HG03045 (cell line): ENCODE results near the gene CIT.

Experiments
- ATAC-seq: cut with Tn5 transposase; IDR thresholded peaks from one replicate; pipeline ENCODE4 v1.9.1; 2021; ENCODE audit warnings: mild to moderate bottlenecking, moderate library complexity; ENCODE audit not compliant: unreplicated experiment

CIT gene

GRCh38 chr12:119682639-119683252, 194.4 kb downstream of the CIT start:
- no peak for ATAC-seq

DNA sequence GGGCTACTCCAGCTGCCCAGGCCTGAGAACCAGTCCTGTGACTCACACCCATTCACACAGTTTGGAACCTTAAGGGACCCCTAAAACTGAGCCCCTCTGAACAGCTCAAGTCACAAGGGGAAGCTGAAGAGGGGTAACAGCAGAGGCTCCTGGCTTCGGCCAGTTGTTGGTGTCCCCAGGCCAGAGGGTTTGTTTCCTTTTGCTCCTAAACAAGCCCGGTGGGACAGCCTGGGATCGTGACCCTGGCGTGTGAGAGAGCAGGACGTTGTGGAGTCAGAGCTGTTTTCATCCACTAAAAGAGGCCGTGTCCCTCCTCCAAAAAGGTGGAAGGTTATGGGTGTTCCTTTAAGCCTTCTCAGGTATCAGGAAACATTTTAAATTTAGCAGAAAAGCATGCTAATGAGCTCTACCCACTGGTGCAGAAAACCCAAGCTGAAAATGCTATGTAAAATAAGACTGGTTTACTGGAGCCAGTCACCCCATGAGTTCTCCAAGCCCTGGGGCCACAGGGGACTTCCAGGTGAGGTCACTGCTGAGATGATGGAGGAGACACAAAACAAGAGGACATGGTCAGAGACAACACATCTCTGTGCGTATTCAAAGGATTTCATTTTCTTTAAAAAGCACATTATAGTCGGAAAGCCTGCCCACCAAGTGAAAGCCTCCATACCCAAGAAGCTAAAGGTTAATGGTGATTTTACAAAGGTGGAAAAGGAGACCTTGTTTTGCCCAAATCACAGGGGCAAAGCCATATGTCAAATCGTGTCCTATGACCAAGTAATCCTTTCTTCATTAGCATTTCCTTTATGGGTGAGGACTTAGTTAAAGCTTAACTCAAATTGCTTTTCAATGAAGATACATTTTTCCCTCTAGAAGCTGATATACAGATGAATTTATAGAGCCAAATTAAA, 195.1 kb downstream of the CIT start:
- ATAC-seq: peak; percentile 60

DNA sequence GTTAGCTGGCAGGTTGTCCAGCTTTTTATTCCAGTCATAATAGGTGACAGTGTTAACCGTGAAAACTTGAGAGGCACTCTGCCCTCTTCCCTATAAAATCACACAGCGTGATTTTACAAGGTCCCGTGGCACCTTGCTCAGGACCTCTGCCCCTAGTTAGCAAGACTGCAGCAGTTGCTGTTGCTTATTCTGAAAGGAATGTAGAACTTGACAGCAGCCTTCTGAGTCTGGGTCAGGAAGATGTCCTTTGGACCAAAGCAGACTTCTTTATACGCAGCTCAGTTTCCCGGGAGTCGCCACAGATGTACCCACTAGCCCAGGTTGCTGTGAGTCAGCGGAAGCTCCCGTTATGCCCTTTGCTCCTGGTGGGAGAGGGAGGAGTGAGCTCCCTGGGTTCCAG, 196.0 kb downstream of the CIT start:
- no peak for ATAC-seq

GRCh38 chr12:119679490-119679889, 197.6 kb downstream of the CIT start:
- no peak for ATAC-seq

- no peak for ATAC-seq
These were observed 198.0 kb downstream of the CIT start for GRCh38 chr12:119679081-119679480.

DNA sequence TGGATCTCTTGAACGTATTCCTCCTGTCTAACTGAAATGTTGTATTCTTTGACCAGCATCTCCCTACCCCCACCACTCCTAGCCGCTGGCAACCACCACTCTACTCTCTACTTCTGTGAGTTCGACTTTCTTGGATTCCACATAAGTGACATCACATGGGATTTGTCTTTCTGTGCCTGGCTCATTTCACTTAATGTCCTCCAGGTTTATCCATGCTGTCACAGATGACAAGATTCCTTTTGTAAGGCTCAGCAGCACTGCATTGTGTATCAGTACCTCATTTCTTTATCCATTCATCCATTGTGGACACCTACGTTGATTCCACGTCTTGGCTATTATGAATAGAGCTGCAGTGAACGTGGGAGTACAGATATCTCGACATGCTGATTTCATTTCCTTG, 198.7 kb downstream of the CIT start:
- no peak for ATAC-seq

GRCh38 chr12:119676573-119676972, 200.5 kb downstream of the CIT start:
- no peak for ATAC-seq

- ATAC-seq: no peak
These were observed 201.1 kb downstream of the CIT start for GRCh38 chr12:119676022-119676421.

DNA sequence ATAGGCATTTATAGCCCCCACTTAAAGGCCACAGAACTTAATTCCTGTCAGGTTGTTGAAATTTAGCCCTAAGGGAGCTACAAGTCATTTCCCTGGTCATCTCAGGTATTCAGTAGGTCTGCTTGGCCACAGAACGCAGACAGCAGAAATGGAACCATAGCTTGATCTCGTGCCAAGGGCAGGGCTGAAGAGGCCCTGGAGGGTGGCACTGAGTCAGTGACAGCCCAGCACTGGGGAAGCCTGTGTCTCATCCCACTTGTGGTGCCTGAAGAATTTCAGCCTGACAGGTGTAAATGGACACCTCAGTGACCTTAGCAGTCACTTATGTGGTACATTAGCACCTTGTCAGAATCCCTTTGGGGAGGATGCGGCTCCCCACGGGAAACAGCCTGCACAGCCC, 202.6 kb downstream of the CIT start:
- no peak for ATAC-seq

DNA sequence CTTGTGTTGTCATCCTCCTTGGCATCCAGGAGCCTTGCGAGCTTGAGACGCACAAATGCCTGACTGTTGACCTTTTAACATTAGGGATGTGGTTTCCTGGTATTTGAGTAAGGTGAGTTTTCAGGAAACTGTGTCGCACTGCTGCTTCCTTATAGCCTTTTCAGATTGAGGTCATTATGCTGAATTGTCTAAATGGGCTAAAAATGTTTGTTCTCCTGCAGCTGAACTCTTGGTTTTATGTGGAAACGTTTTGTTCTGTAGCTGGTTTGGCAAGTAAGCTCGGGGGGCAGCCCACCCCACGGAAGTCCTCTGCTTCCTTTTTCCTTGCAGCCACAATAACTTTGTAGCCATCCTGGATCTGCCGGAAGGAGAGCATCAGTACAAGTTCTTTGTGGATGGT, 203.5 kb downstream of the CIT start:
- no peak for ATAC-seq

DNA sequence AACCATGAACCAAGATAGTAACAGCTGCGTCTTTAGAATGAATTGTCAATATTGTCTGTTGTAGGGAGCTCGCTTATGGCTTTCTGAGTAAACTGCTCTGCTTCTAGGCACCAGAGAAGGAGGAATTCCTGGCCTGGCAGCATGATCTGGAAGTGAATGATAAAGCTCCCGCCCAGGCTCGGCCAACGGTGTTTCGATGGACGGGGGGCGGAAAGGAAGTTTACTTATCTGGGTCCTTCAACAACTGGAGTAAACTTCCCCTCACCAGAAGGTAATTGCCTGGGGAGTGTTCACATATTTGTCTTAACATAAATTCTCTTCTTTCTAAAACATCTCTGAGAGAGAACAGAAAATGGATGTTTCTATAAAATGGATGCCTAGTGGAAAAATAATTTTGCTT, 204.9 kb downstream of the CIT start:
- ATAC-seq: no peak

GRCh38 chr12:119671070-119671469, 206.1 kb downstream of the CIT start:
- no peak for ATAC-seq

- ATAC-seq: no peak
These were observed 207.2 kb downstream of the CIT start for GRCh38 chr12:119669744-119670472.

DNA sequence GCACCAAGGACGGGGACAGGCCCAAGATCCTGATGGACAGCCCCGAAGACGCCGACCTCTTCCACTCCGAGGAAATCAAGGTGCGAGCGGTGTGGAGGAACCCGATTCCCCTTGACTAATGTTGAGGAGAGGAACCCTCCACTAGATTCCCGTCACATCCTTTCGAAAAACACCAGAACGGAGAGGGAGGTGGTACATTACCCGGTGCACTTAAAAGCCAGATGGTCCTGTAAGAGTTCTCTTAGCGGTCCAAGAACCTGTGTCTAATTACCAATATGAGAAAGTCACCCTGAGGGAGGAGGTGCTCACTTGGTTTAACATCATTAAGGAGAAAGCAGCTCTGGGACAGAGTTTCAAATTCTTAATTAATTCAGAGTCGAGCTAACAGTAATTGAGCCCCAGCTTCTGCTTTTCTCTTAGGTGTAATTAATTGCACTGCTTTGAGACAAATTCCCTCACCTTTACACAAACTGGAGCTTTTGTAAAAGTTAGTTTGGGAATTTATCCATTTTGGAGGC, 208.7 kb downstream of the CIT start:
- ATAC-seq: no peak

GRCh38 chr12:119667577-119668323, 209.4 kb downstream of the CIT start, which contains the start of gene PRKAB1:
PRKAB1 (plus strand) TSS chr12:119668133; CDS start chr12:119668245, 112 bp downstream.
- ATAC-seq: peak; percentile 96

DNA sequence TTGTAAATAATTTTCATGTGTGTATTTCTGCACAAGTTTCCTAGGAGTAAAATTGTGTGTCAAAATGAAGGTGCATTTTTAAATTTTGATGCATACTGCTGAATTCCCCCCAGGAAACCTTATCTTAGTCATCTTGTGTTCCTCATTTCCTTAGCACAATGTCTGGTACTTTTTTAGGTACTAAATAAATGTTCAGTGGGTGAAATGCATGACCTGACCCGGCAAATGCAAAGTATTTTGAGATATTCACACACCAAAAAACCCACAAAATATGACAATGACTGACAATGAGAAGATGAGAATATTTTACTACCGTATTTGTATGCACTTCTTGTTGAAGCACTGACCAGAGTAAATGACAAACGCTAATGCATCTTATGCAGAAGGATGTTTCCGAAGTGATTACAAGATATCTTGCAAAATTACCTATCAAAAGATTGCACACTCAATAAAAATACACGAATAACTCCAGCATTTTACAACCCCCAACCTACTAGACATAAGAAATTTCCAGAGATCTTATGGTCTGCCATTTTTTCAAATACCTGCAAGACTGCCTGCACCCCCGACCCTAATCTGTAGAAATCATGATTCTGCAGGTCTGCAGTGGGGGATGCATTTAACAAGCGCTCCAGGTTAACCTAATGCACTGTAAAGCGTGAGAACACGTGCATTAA, 210.1 kb downstream of the CIT start:
- peak; percentile 9 for ATAC-seq

- no peak for ATAC-seq
These were observed 210.8 kb downstream of the CIT start for GRCh38 chr12:119666226-119666795.

GRCh38 chr12:119665164-119665929, 211.8 kb downstream of the CIT start:
- no peak for ATAC-seq

DNA sequence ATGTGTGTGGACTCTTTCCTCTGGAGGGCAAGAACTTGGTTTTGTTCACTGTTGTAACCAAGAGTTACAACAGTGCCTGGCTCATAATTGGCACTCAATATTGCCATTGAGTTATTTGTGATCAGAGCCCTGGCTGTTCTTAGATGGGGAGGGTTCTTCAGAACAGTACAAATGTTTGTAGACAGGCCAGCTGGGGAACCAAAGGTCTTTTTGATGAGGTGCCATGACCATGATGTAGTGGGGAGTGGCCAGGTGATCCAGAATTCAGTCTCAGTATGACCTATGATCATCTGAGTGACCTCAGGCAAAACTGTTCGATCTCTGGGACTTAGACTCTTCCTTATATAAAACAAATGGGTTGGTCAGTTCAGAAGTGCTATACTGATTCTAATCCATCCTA, 212.5 kb downstream of the CIT start:
- ATAC-seq: no peak
